HG03442 (cell line): Measurements from ENCODE around the gene SHLD1.

Experiments
- ATAC-seq: cut with Tn5 transposase; IDR thresholded peaks from one replicate; pipeline ENCODE4 v1.9.1; 2021; ENCODE audit warnings: mild to moderate bottlenecking, moderate library complexity; ENCODE audit not compliant: unreplicated experiment

The SHLD1 gene

DNA sequence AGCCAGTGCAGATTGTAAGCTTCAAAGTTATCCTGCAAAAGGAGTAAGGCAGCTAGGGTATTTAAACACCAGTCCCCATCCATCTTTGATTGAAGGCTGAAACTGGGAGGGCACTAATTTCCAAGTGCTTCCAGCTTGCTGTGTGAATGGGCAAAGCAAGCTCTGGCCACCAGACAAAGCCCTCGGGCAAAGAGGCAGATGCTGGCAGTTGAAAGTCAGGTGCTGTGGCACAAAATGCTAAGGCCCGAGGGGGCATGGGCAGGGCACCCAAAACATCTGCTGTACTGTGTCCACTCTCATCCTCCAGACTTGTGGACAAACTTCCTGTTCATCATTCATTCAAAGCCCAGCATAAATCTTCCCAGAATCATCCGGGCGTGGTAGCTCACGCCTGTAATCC lies 137.2 kb downstream of the SHLD1 start:
- no peak for ATAC-seq

GRCh38 chr20:5888041-5888440 lies 137.8 kb downstream of the SHLD1 start:
- no peak for ATAC-seq

DNA sequence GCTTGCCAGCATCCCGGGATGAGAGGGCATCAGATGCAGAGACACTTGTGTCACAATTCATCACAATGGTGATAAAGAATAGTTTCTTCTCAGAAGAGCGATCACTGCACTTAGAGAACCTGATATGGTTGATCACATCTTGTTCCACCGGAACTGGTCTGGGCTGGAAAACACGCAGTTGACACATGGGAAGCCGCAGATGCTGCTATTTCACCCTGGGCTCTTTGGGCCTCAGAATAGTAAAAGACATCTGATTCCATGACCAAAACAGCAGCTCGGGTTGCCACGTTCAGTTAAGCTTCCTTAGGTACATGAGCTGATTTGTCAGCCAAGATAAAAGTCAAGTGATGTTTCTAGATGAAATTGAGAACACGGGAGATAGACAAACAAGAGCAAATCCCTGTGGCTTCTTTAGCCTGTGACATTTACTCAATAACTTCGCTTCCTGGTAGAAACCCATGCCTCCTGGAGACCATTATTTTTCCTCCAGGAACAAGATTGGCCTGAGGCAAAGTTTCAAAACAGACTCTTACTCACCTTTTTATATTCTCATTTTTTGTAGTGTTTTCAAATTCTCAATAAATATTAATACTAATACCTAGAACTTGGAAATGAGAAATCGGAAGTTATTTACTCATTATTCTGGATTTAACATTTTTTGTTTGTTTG lies 140.7 kb downstream of the SHLD1 start:
- no peak for ATAC-seq

- no peak for ATAC-seq
Measured at GRCh38 chr20:5893052-5893451, 142.9 kb downstream of the SHLD1 start.

DNA sequence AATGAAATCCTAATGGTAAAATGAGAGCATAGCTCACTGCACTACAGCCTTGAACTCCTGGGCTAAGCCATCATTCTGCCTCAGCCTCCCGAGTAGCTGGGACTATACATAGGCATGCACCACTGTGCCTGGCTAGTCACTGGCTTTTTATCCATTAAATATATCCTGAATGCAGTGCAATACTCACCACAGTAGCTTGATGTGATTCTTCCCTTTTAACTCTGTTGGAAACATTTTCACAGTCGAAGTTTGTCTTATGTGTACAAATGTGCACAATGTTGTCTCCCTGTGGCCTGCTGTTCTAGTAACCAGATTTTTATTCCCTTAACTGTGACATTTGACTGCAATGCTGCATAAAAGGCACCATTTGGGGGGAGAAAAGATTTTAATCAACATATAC lies 143.4 kb downstream of the SHLD1 start:
- no peak for ATAC-seq

- no peak for ATAC-seq
Measured at GRCh38 chr20:5895626-5896025, 145.4 kb downstream of the SHLD1 start.

GRCh38 chr20:5899444-5899843 lies 149.2 kb downstream of the SHLD1 start:
- no peak for ATAC-seq

DNA sequence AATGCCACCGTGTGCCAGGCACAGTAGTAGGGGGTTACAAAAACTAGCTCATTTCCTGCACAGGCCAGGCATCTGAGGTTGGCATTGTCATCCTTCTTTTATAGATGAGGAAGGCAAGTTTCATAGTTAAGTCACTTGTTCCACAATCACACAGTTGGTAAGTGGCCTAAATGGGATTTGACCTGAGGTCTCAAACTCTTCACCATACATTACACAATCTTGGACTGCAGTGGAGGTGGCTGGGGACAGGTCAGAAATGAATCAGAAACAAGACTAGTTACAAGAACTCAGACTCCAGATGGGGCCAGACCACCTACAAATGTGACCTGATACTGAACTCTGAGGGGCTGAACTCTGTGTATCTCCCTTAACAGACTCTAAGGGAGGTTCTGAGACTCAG lies 150.7 kb downstream of the SHLD1 start:
- no peak for ATAC-seq

- ATAC-seq, result no peak
Measured at GRCh38 chr20:5908981-5909380, 158.8 kb downstream of the SHLD1 start.

DNA sequence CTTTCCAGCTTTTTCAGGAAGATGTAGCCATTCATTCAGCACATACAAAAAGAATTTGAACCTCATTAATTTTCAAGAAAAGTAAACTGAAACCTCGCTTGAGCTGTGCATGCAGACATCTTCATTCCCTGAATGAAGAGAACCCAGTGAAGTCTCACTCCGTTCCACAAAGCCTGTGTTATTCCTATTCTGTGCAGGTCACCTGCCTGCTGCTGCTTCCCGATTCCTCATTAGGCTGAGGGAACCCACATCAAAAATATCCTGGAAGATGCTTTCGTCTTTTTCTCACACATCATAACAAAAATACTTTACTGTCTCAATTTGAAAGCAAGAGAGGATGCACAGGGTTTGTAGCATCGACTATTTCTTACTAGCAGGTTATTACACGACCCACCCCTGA lies 160.0 kb downstream of the SHLD1 start:
- ATAC-seq, result no peak

- no peak for ATAC-seq
Measured at GRCh38 chr20:5913166-5913565, 163.0 kb downstream of the SHLD1 start.
